Activated CD4-positive, CD25-positive, alpha-beta regulatory T cell treated with anti-CD3 and anti-CD28 coated beads, Interleukin-2, amount 50 U/mL, for 72 hours (primary cell): ENCODE results near the gene SORBS2.

Experiments
- DNase-seq: peaks from one replicate; pipeline ENCODE4 v3.0.0; 2021

SORBS2 gene

GRCh38 chr4:185835814-185836213 is 23.8 kb upstream of the SORBS2 start:
- DNase-seq = no peak

- no peak for DNase-seq
Observed at GRCh38 chr4:185835336-185835735, 23.3 kb upstream of the SORBS2 start.

GRCh38 chr4:185834778-185835177 is 22.8 kb upstream of the SORBS2 start:
- DNase-seq = no peak

- no peak for DNase-seq
Observed at GRCh38 chr4:185834088-185834487, 22.1 kb upstream of the SORBS2 start.

- DNase-seq = no peak
Observed at GRCh38 chr4:185833055-185833598, 21.1 kb upstream of the SORBS2 start.

GRCh38 chr4:185831125-185831815 is 19.3 kb upstream of the SORBS2 start:
- DNase-seq = no peak

- DNase-seq = no peak
Observed at GRCh38 chr4:185830263-185830994, 18.4 kb upstream of the SORBS2 start.

- no peak for DNase-seq
Observed at GRCh38 chr4:185826381-185826780, 14.4 kb upstream of the SORBS2 start.

- DNase-seq = no peak
Observed at GRCh38 chr4:185825737-185826136, 13.7 kb upstream of the SORBS2 start.

GRCh38 chr4:185822791-185823190 is 10.8 kb upstream of the SORBS2 start:
- DNase-seq = no peak

- no peak for DNase-seq
Observed at GRCh38 chr4:185821029-185821419, 9.0 kb upstream of the SORBS2 start.

GRCh38 chr4:185820146-185821028 is 8.4 kb upstream of the SORBS2 start:
- DNase-seq = no peak

GRCh38 chr4:185819144-185819543 is 7.2 kb upstream of the SORBS2 start:
- DNase-seq = no peak

GRCh38 chr4:185817403-185817818 is 5.4 kb upstream of the SORBS2 start:
- no peak for DNase-seq

GRCh38 chr4:185813133-185813532 is 1.1 kb upstream of the SORBS2 start:
- DNase-seq = no peak

GRCh38 chr4:185810746-185811508 is 1.1 kb downstream of the SORBS2 start:
- DNase-seq = no peak

- DNase-seq = no peak
Observed at GRCh38 chr4:185809533-185810071, 2.4 kb downstream of the SORBS2 start.

GRCh38 chr4:185809121-185809520 is 2.9 kb downstream of the SORBS2 start:
- no peak for DNase-seq

- no peak for DNase-seq
Observed at GRCh38 chr4:185805979-185806378, 6.0 kb downstream of the SORBS2 start.

- DNase-seq = no peak
Observed at GRCh38 chr4:185805262-185805802, 6.7 kb downstream of the SORBS2 start.

GRCh38 chr4:185803022-185803421 is 9.0 kb downstream of the SORBS2 start:
- DNase-seq = no peak

- DNase-seq = no peak
Observed at GRCh38 chr4:185801471-185801870, 10.5 kb downstream of the SORBS2 start.
